ENCODE results near the gene BCAS3.

DNA sequence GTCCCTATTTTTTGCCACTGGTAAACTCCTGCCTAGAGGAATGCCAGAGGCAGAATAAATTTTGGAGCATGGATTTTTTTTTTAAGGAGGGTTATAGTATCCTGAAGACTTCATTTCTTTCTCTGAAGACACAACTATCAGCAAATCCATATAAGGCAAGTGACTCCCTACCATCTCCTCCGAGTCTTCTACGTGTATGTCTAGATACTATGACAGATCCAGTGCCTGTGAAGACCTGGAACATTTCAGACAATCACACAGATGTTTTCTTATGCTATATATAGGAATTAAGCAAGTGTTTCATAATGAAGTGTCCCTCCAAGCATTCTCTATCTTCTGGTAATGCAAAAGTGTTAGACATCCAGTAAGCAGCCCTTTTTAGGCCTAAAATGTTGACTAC lies 466.5 kb downstream of the BCAS3 start:
- no peak for TF ChIP-seq ZBTB7A (IDR thresholded peaks at IDR 0.05; ENCODE audit: low read depth)
- TF ChIP-seq EP300 (IDR thresholded peaks at IDR 0.05; ENCODE audit: borderline replicate concordance), result no peak
- TF ChIP-seq TAF1 (IDR thresholded peaks at IDR 0.05; ENCODE audit: low read depth), result no peak
- no peak for TF ChIP-seq EGR1 (IDR thresholded peaks at IDR 0.05)
- TF ChIP-seq, protein P1, sequence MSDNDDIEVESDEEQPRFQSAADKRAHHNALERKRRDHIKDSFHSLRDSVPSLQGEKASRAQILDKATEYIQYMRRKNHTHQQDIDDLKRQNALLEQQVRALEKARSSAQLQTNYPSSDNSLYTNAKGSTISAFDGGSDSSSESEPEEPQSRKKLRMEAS (IDR thresholded peaks at IDR 0.05), result no peak
- TF ChIP-seq, protein P2, sequence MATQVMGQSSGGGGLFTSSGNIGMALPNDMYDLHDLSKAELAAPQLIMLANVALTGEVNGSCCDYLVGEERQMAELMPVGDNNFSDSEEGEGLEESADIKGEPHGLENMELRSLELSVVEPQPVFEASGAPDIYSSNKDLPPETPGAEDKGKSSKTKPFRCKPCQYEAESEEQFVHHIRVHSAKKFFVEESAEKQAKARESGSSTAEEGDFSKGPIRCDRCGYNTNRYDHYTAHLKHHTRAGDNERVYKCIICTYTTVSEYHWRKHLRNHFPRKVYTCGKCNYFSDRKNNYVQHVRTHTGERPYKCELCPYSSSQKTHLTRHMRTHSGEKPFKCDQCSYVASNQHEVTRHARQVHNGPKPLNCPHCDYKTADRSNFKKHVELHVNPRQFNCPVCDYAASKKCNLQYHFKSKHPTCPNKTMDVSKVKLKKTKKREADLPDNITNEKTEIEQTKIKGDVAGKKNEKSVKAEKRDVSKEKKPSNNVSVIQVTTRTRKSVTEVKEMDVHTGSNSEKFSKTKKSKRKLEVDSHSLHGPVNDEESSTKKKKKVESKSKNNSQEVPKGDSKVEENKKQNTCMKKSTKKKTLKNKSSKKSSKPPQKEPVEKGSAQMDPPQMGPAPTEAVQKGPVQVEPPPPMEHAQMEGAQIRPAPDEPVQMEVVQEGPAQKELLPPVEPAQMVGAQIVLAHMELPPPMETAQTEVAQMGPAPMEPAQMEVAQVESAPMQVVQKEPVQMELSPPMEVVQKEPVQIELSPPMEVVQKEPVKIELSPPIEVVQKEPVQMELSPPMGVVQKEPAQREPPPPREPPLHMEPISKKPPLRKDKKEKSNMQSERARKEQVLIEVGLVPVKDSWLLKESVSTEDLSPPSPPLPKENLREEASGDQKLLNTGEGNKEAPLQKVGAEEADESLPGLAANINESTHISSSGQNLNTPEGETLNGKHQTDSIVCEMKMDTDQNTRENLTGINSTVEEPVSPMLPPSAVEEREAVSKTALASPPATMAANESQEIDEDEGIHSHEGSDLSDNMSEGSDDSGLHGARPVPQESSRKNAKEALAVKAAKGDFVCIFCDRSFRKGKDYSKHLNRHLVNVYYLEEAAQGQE (IDR thresholded peaks at IDR 0.05; ENCODE audit: low read depth), result no peak
- no peak for TF ChIP-seq TCF12 (IDR thresholded peaks at IDR 0.05; ENCODE audit: low read depth)
- no peak for TF ChIP-seq CEBPB (IDR thresholded peaks at IDR 0.05)

Measured in Ishikawa (cell line).